GM04504 (cell line): ENCODE results near the gene COG4.

ENCODE experiments used
- DNase-seq: peaks from one replicate; pipeline ENCODE4 v3.0.0-alpha.2; 2012; ENCODE audit warnings: low read depth

Gene COG4

GRCh38 chr16:70527315-70527996 is 4.1 kb upstream of the COG4 start:
- no peak for DNase-seq

- DNase-seq: no peak
Observed at GRCh38 chr16:70526403-70526802, 3.0 kb upstream of the COG4 start.

GRCh38 chr16:70524399-70524825 is 1.1 kb upstream of the COG4 start:
- peak; percentile 4 for DNase-seq

GRCh38 chr16:70523743-70524398 is 517 bp upstream of the COG4 start, which contains the start of gene SF3B3:
TSS of gene SF3B3 (plus strand) at chr16:70523816. CDS start at chr16:70526657, 2,841 bp downstream.
- no peak for DNase-seq

GRCh38 chr16:70522216-70523075 is 908 bp downstream of the COG4 start:
- no peak for DNase-seq

- DNase-seq: peak; percentile 55
Observed at GRCh38 chr16:70520612-70521297, 2.6 kb downstream of the COG4 start.

- peak; percentile 18 for DNase-seq
Observed at GRCh38 chr16:70512456-70512855, 10.9 kb downstream of the COG4 start.

GRCh38 chr16:70511833-70512232 is 11.5 kb downstream of the COG4 start:
- no peak for DNase-seq

GRCh38 chr16:70510216-70510615 is 13.1 kb downstream of the COG4 start:
- DNase-seq: no peak

GRCh38 chr16:70508752-70509151 is 14.6 kb downstream of the COG4 start:
- no peak for DNase-seq

GRCh38 chr16:70496513-70496912 is 26.8 kb downstream of the COG4 start:
- DNase-seq: no peak

GRCh38 chr16:70495425-70496182 is 27.8 kb downstream of the COG4 start:
- no peak for DNase-seq

- DNase-seq: no peak
Observed at GRCh38 chr16:70494777-70495176, 28.6 kb downstream of the COG4 start.

- no peak for DNase-seq
Observed at GRCh38 chr16:70494202-70494770, 29.1 kb downstream of the COG4 start.

- DNase-seq: no peak
Observed at GRCh38 chr16:70493802-70494201, 29.6 kb downstream of the COG4 start.

GRCh38 chr16:70490261-70490660 is 33.1 kb downstream of the COG4 start:
- DNase-seq: no peak

- no peak for DNase-seq
Observed at GRCh38 chr16:70484867-70485266, 38.5 kb downstream of the COG4 start.

GRCh38 chr16:70483426-70483825 is 39.9 kb downstream of the COG4 start:
- DNase-seq: no peak

- DNase-seq: no peak
Observed at GRCh38 chr16:70482624-70483023, 40.7 kb downstream of the COG4 start.

- no peak for DNase-seq
Observed at GRCh38 chr16:70481929-70482536, 41.3 kb downstream of the COG4 start.
